Activated T-helper 2 cell treated with anti-CD3 and anti-CD28 coated beads, Interferon-gamma antibody, Interleukin-2, Interleukin-4, amounts not matched to agents 10 μg/mL and 5 μg/mL and 100 μg/mL, durations not matched to agents 14 hours and 24 hours and 36 hours (primary cell): ENCODE measurements around the gene NBPF20. TPM values are rescaled to one million over a fixed set of nuclear protein-coding genes. Genes with fewer than 3 reads are reported as not detected.
A peak's percentile ranks its signal among the peaks of the same experiment; 100 is the strongest.
"Not testable (repeated sequence)": the region's sequence is repeated elsewhere in the genome, so short reads cannot be mapped to it uniquely, and the experiment has no call there.

ENCODE experiments used
- DNase-seq: peaks from one replicate; pipeline ENCODE4 v3.0.0; 2021; ENCODE audit warnings: low spot score
- H3K27ac Mint-ChIP-seq: one replicate; pipeline ENCODE4 v1.8.0; 2021; ENCODE audit warnings: mixed read lengths
- H3K27me3 Mint-ChIP-seq: one replicate; pipeline ENCODE4 v1.8.0; 2021; ENCODE audit warnings: low read depth, mixed read lengths
- H3K36me3 Mint-ChIP-seq: one replicate; pipeline ENCODE4 v1.8.0; 2021; ENCODE audit warnings: low read depth, mixed read lengths
- H3K4me1 Mint-ChIP-seq: one replicate; pipeline ENCODE4 v1.8.0; 2021; ENCODE audit warnings: low read depth, mixed read lengths
- H3K4me3 Mint-ChIP-seq: one replicate; pipeline ENCODE4 v1.8.0; 2021; ENCODE audit warnings: low read depth, mild to moderate bottlenecking, moderate library complexity, mixed read lengths
- H3K9me3 Mint-ChIP-seq: one replicate; pipeline ENCODE4 v1.8.0; 2021; ENCODE audit warnings: mixed read lengths
- intact Hi-C: fragments of 100-400 bp; cut with micrococcal nuclease; formaldehyde crosslinking; loops from one replicate; pipeline ENCODE4 v1.15.1; 2023
- total RNA-seq: library from RNA; stranded (reverse); gene quantifications from 2 replicates; pipeline ENCODE4 v1.2.3, GENCODE V29; 2022

Gene NBPF20, protein sequence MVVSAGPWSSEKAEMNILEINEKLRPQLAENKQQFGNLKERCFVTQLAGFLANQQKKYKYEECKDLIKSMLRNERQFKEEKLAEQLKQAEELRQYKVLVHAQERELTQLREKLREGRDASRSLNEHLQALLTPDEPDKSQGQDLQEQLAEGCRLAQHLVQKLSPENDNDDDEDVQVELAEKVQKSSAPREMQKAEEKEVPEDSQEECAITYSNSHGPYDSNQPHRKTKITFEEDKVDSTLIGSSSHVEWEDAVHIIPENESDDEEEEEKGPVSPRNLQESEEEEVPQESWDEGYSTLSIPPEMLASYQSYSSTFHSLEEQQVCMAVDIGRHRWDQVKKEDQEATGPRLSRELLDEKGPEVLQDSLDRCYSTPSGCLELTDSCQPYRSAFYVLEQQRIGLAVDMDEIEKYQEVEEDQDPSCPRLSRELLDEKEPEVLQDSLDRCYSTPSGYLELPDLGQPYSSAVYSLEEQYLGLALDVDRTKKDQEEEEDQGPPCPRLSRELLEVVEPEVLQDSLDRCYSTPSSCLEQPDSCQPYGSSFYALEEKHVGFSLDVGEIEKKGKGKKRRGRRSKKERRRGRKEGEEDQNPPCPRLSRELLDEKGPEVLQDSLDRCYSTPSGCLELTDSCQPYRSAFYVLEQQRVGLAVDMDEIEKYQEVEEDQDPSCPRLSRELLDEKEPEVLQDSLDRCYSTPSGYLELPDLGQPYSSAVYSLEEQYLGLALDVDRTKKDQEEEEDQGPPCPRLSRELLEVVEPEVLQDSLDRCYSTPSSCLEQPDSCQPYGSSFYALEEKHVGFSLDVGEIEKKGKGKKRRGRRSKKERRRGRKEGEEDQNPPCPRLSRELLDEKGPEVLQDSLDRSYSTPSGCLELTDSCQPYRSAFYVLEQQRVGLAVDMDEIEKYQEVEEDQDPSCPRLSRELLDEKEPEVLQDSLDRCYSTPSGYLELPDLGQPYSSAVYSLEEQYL (N-terminal part only)
- 0.82 and 1.2 TPM in 2 replicates for total RNA-seq

DNA sequence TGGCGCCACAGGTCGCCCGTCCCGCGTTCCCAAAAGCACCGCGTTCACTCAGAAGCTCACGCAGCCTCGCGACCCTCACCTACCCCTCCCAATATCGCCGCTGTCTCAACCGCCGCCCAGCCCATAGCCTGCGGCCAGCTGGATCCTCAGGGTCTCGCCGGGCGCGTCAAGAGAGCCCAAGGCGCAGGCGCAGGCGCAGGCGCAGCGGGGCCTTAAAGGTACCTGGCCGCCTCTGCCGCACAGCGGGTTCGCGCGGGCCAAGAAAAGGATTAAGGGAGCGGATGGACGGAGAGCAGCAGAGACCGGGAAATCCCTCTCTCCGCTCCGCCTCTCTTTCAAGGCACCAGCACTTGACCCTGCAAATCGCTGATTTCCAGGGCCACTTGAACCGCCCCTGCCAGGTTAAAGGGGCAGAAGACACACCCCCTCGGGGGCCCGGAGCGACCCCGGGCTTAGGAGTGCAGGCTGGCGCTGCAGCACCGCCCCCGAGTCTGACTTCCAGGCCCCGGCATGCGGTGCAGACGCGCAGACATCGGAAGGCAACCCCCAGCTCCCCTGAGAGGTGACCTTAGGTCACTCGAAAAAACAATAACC lies at the start of gene NBPF20:
NBPF20 (minus strand) TSS at position 168 of the 594 bp plus-strand sequence. CDS start 20,331 bp downstream, outside the sequence.
- Mint-ChIP-seq H3K4me3 (peak within 1 kb of the TSS; percentile 90), H3K9me3 (peaks cover 17% of the 10 kb centered on the region)

DNA sequence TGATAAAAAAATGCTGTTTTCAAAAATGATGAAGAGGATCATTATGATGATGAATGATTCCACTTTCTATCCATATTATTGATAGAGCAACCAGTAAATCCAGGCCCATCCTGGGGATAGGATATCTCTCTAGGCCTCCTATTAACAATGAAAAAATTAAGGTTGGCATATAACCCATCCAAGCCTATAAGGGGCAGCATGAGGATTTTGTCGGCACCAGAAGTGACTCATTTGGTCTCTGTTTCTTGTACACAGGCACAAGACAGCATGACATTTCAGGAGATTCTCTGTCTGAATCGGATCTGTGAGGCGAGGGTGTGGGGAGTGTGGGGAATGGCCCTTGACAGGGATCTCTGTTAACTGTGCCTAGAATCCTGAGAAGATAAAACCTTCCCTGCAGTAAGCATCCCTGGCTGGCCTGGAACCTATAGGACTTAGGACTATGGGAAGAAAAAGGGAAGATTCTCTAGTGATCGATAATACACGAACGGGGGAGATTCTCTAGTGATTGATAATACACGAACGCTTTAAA lies 49.5 kb upstream of the NBPF20 start:
- H3K4me3 Mint-ChIP-seq = peak overlapping the region; percentile 70
- H3K36me3 Mint-ChIP-seq, DNase-seq, intact Hi-C loops, H3K27ac Mint-ChIP-seq, H3K9me3 Mint-ChIP-seq, H3K4me1 Mint-ChIP-seq: not testable (repeated sequence)
- H3K27me3 Mint-ChIP-seq = peaks cover 12% of the 10 kb centered on the region

More for the DNA sequence above, at the start of gene NBPF20:
- Mint-ChIP-seq H3K27ac (no peak within 1 kb of the TSS), H3K36me3 (peaks cover 13% of the 10 kb centered on the region), H3K27me3 (peaks cover 42% of the 10 kb centered on the region), H3K4me1 (peaks cover 11% of the 10 kb centered on the region)
- intact Hi-C loops = no loop called here
- DNase-seq = peak; percentile 67

DNA sequence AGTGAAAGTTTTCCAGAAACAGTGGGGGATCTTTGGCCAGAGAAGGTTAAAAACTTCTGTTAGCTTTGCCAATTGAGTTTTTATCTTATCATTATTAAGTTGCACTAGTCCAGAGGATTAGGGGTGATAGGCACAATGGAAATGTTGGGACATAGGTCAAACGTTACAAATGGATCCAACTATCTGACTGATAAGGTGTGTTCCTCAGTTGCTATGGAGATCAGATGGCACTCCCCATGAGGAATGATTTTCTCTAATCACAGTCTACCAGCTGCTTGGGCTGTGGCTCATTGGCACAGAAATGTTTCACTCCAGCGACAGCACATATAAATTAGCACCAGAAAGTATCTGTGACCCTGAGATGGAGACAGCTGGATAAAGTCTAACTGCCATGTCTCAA lies 47.3 kb upstream of the NBPF20 start:
- H3K4me3 Mint-ChIP-seq, DNase-seq, H3K27ac Mint-ChIP-seq, H3K4me1 Mint-ChIP-seq, intact Hi-C loops, H3K36me3 Mint-ChIP-seq, H3K9me3 Mint-ChIP-seq: not testable (repeated sequence)
- peaks cover 12% of the 10 kb centered on the region for H3K27me3 Mint-ChIP-seq

DNA sequence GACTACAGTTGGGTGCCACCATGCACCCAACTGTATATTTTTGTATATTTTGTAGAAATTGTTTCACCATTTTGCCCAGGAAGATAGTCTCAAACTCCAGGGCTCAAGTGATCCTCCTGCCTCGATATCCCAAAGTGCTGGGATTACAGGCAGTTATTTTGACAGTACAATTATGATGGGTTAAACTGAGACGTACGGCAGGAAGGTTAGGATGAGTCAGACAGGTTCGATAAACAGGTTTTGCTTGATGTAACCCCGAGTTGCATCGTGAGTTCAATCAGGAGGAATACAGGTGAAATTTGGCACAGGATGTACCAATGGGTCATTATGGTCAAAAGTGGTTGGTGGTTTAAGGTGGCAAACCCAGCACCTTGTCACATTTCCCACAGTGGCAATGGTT lies 46.0 kb upstream of the NBPF20 start:
- H3K27me3 Mint-ChIP-seq = peaks cover 12% of the 10 kb centered on the region
- H3K27ac Mint-ChIP-seq, H3K4me1 Mint-ChIP-seq, intact Hi-C loops, H3K36me3 Mint-ChIP-seq, H3K9me3 Mint-ChIP-seq, DNase-seq, H3K4me3 Mint-ChIP-seq: not testable (repeated sequence)

DNA sequence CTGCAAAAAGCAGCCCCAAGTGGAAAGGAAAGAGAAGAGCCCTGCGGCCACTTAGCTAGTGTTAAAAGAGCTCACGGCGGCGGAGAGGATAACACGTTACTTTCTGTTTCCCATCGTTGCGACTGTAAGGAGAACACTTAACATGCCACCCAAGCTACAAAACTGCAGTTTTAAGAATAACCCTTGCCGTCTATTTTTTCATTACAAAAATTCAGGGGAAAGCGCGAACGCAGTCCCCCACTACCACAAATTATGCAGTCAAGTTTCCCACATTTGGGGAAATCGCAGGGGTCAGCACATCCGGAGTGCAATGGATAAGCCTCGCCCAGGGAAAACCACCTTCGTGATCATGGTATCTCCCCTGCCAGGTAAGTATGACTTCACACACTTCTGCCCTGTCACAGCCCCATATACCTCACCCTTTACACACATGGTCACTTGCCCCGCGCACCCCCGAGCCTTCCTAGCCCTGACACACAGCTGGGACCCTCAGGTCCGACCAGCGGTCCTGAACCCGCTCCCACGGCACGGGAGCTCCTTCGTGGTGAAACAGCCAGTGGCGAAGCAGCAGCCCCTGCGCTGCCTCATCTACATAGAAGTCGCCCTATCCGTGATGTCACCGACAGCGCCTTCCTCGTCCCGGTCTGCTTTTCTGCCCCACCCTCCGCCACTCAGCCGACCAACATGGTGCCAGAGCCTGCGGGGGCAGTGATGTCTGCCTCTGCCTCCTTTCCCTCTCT lies 40.2 kb upstream of the NBPF20 start:
- DNase-seq = peak; percentile 76
- Mint-ChIP-seq H3K27ac (peak overlapping the region; percentile 88), H3K4me3 (peak overlapping the region; percentile 79), H3K27me3 (peaks cover 12% of the 10 kb centered on the region)
- intact Hi-C loops, H3K9me3 Mint-ChIP-seq, H3K4me1 Mint-ChIP-seq, H3K36me3 Mint-ChIP-seq: not testable (repeated sequence)

DNA sequence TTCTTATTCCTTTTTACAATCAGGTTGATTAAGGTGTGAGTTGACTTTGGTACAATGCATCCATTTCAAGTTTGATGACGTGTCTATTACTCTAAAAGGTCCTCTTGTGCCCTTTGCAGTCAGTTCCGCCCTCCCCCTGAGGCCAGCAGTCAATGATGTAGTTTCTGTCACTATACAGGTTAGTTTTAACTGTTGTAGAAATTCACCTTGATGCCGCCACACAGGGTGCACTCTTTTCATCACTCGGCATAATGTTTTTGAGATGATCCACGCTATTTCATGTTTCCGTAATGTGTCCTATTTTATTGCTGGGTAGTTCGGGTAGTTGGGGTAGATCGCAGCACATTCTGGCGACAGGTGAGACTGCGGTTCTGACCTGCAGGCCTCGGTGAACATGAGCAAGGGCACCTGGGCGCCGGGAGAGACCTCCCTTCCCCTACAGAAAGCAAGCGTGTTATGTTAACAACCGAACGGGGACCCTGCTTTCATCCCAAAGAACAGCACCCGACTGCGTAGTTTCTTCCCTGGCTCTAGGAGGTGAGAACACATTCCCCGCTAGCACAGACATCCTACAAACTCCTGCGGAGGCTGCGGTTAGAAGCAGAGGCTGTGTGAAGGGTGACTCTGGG lies 39.4 kb upstream of the NBPF20 start:
- H3K9me3 Mint-ChIP-seq, H3K36me3 Mint-ChIP-seq, intact Hi-C loops, DNase-seq, H3K4me1 Mint-ChIP-seq: not testable (repeated sequence)
- peaks cover 15% of the 10 kb centered on the region for H3K27me3 Mint-ChIP-seq
- peak overlapping the region; percentile 79 for H3K4me3 Mint-ChIP-seq
- H3K27ac Mint-ChIP-seq = peak overlapping the region; percentile 88

DNA sequence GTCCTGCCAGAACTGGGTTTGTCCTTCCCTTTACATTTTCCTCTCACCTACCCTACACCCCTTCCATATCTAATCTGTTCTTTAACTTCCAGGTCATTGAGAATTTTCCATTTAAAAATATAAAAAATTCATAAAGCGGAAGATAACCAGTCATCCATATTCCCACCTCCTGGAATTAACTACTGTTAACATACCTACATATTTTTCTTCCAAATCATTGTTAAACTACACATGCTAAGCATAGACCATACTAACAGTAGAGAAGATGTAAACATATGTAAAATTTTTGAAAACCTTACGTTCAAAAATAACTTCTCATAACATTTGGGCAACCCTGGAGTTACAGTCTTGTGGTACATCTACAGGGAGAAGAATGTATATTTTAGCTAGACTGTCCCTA lies 38.6 kb upstream of the NBPF20 start:
- H3K27me3 Mint-ChIP-seq = peaks cover 14% of the 10 kb centered on the region
- H3K27ac Mint-ChIP-seq, H3K9me3 Mint-ChIP-seq: not testable (repeated sequence)

DNA sequence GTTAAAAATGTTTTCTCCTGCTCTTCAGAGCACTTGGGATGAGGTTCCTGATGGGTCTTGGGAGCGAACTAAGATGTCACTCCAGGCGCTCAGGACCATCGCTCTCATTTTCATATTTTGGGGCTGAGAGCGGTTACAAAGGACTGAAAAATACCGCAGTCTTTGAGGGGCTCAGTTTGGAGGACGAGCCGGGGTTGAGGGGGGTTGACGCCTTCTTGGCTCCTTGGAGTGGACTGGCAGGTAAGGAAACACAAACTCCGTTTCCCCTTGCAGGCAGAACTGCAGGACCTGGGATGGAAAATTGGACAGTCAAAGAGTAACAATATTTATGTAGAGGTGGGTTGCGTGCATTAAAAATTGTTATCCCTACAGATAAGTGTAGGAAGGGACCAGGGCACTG lies 35.3 kb upstream of the NBPF20 start:
- intact Hi-C loops, H3K27ac Mint-ChIP-seq, H3K4me1 Mint-ChIP-seq, H3K9me3 Mint-ChIP-seq, H3K36me3 Mint-ChIP-seq, H3K4me3 Mint-ChIP-seq, DNase-seq: not testable (repeated sequence)
- H3K27me3 Mint-ChIP-seq = peaks cover 20% of the 10 kb centered on the region

More for the DNA sequence above, 38.6 kb upstream of the NBPF20 start:
- H3K36me3 Mint-ChIP-seq, H3K4me3 Mint-ChIP-seq, intact Hi-C loops, H3K4me1 Mint-ChIP-seq, DNase-seq: not testable (repeated sequence)

DNA sequence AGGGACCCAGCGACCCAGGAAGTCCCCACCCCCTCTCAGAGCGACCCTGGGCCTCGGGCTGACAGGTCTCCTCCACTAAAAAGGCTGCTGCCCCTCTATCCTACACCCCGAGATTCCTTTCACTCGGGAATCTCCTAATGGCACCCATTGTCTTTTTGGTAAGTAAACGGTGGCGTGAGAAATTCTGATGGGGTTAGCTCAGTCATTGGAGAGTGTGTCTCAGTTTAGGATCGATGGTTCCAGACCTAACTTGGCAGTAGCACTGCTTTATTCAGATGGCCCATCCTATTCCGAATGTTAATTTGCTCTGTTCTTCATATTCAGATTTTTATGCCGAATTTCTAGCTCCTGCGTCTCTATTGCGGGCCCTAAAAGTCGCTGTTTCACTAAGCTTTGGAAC lies 34.6 kb upstream of the NBPF20 start:
- H3K4me3 Mint-ChIP-seq, intact Hi-C loops, H3K9me3 Mint-ChIP-seq, DNase-seq, H3K4me1 Mint-ChIP-seq, H3K27ac Mint-ChIP-seq, H3K36me3 Mint-ChIP-seq: not testable (repeated sequence)
- H3K27me3 Mint-ChIP-seq = peaks cover 25% of the 10 kb centered on the region

DNA sequence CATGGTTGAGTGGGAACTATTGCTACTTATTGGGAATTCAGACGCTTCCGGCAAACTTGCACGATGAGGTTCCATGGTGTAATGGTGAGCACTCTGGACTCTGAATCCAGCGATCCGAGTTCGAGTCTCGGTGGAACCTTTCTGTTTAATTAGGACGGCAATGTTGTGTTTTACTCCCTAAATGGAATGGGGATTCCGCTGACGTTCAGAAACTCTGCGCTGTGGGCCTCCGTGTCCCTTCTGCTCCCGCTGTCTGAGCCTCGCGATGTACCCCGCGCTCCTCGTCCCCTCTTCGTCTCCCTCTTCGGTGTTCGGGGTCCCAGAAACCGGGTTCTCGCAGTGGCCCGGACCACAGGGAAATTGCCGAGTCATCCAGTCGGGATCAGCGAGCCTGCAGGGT lies 34.2 kb upstream of the NBPF20 start:
- peaks cover 28% of the 10 kb centered on the region for H3K27me3 Mint-ChIP-seq
- H3K36me3 Mint-ChIP-seq, H3K27ac Mint-ChIP-seq, intact Hi-C loops, H3K4me3 Mint-ChIP-seq, H3K4me1 Mint-ChIP-seq, DNase-seq, H3K9me3 Mint-ChIP-seq: not testable (repeated sequence)

DNA sequence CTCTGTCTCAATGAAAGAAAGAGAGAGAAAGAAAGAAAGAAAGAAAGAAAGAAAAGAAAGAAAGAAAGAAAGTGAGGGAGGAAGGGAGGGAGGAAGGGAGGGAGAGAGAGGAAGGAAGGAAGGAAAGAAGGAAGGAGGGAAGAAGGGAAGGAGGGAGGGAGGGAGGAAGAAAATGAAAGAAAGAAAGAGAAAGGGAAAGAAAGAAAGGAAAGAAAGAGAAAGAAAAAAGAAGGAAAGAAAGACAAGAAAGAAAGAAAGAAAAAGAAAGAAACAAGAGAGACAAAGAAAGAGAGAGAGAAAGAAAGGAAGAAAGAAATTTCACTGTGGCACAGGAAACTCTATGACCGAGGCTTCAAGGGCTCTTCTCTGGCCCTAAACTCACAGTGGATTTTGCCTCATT lies 33.7 kb upstream of the NBPF20 start:
- H3K9me3 Mint-ChIP-seq, H3K36me3 Mint-ChIP-seq, intact Hi-C loops, H3K4me3 Mint-ChIP-seq, H3K27ac Mint-ChIP-seq, H3K4me1 Mint-ChIP-seq, DNase-seq: not testable (repeated sequence)
- H3K27me3 Mint-ChIP-seq = peaks cover 30% of the 10 kb centered on the region

DNA sequence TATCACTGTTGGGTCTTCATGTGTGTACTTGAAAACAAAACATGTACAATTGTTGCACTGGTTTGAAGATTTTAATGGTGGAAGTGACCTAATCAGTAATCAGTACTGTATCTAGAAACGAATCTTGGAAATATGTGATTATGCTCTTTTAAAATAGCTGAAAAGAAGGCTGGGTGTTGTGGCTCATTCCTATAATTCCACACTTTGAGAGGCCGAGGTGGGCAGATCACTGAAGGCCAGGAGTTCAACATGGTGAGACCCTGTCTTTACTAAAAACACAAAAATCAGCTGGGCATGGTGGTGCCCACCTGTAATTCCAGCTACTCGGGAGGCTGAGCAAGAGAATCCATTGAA lies 29.4 kb upstream of the NBPF20 start:
- peaks cover 26% of the 10 kb centered on the region for H3K27me3 Mint-ChIP-seq
- DNase-seq, H3K9me3 Mint-ChIP-seq, H3K27ac Mint-ChIP-seq, intact Hi-C loops, H3K4me3 Mint-ChIP-seq, H3K4me1 Mint-ChIP-seq, H3K36me3 Mint-ChIP-seq: not testable (repeated sequence)
